SK-N-SH treated with all-trans-retinoic acid at 6 μM for 48 hours (cell line): ENCODE results near the gene ZNF334.

Source experiments
- CREB5 ChIP-seq: fragments of 250-450 bp; sonication (Bioruptor Pico); IDR thresholded peaks from 2 replicates; pipeline ENCODE4 v1.5.1; 2020; ENCODE audit warnings: low read depth, mild to moderate bottlenecking, moderate library complexity
- PATZ1 ChIP-seq: fragments of 250-450 bp; sonication (Bioruptor Pico); IDR thresholded peaks from 2 replicates; pipeline ENCODE4 v1.8.0; 2020; ENCODE audit warnings: mild to moderate bottlenecking, moderate library complexity, borderline replicate concordance
- RARB ChIP-seq: fragments of 250-450 bp; sonication (Bioruptor Pico); IDR thresholded peaks from 2 replicates; pipeline ENCODE4 v1.8.0; 2021; ENCODE audit warnings: mild to moderate bottlenecking, moderate library complexity
- TCF4 ChIP-seq: fragments of 250-450 bp; sonication (Bioruptor Pico); IDR thresholded peaks from 2 replicates; pipeline ENCODE4 v1.8.0; 2021; ENCODE audit warnings: mild to moderate bottlenecking, moderate library complexity, borderline replicate concordance
- ZNF70 ChIP-seq: fragments of 450-650 bp; formaldehyde crosslinking; IDR thresholded peaks from 2 replicates; pipeline ENCODE4 v1.5.0; 2020; ENCODE audit warnings: mild to moderate bottlenecking, moderate library complexity
- ZNF8 ChIP-seq: fragments of 450-650 bp; formaldehyde crosslinking; IDR thresholded peaks from 2 replicates; pipeline ENCODE4 v1.5.0; 2020; ENCODE audit warnings: mild to moderate bottlenecking, moderate library complexity

GRCh38 chr20:46557231-46557956, 44.0 kb upstream of the ZNF334 start:
- TF ChIP-seq PATZ1 (CRISPR knock-in tag), result no peak
- no peak for TF ChIP-seq TCF4 (CRISPR knock-in tag)
- TF ChIP-seq ZNF70 (CRISPR knock-in tag), result no peak
- TF ChIP-seq RARB (CRISPR knock-in tag), result no peak
- no peak for TF ChIP-seq CREB5
- TF ChIP-seq ZNF8 (CRISPR knock-in tag), result no peak
